CD4-positive, CD25-positive, alpha-beta regulatory T cell (primary cell): Measurements from ENCODE around the gene TCF7L2. TPM values are rescaled to one million over a fixed set of nuclear protein-coding genes. Genes with fewer than 3 reads are reported as not detected.
"Not testable (repeated sequence)": the region's sequence is repeated elsewhere in the genome, so short reads cannot be mapped to it uniquely, and the experiment has no call there.

ENCODE experiments used
- ATAC-seq, 2 donors: fragments of 150-1000 bp; cut with Tn5 transposase; one replicate each; pipeline ENCODE4 v1.10.0; 2021; ENCODE audit warnings: low read depth in 2 of 2, moderate number of reproducible peaks in 2 of 2, moderate library complexity in 1 of 2
- DNase-seq, 3 donors: peaks; one replicate each; pipeline versions ENCODE4 v3.0.0 to v3.0.0-alpha.2; 2012 to 2022; ENCODE audit warnings: mixed read lengths in 1 of 3
- H3K27ac ChIP-seq: one replicate; pipeline ENCODE4 v1.7.0; 2013; ENCODE audit warnings: mild to moderate bottlenecking, low read length; ENCODE audit not compliant: insufficient read depth, poor library complexity, severe bottlenecking
- H3K27me3 ChIP-seq: one replicate; pipeline ENCODE4 v1.7.0; 2013; ENCODE audit warnings: low read length; ENCODE audit not compliant: control insufficient read depth, insufficient read depth
- H3K36me3 ChIP-seq: one replicate; pipeline ENCODE4 v1.7.0; 2013; ENCODE audit warnings: mild to moderate bottlenecking, low read length, moderate library complexity; ENCODE audit not compliant: control insufficient read depth, insufficient read depth
- H3K4me1 ChIP-seq: 2 replicates; pipeline ENCODE4 v1.7.0; 2013; ENCODE audit warnings: mild to moderate bottlenecking, low read length; ENCODE audit not compliant: insufficient read depth, control insufficient read depth, poor library complexity, severe bottlenecking
- H3K4me3 ChIP-seq: one replicate; pipeline ENCODE4 v1.7.0; 2013; ENCODE audit warnings: low read depth, mild to moderate bottlenecking, low read length, moderate library complexity
- H3K9me3 ChIP-seq, 2 experiments: 1 replicate in 1 of 2; 2 replicates in 1 of 2; pipeline ENCODE4 v1.7.0; 2013; ENCODE audit warnings: low read length in 2 of 2, mild to moderate bottlenecking in 1 of 2, moderate library complexity in 1 of 2; ENCODE audit not compliant: control insufficient read depth in 2 of 2
- H3K27ac Mint-ChIP-seq, 3 donors: one replicate each; pipeline ENCODE4 v1.8.0; 2020 to 2022; ENCODE audit warnings: mild to moderate bottlenecking in 3 of 3, mixed read lengths in 3 of 3, moderate library complexity in 2 of 3
- H3K27me3 Mint-ChIP-seq: one replicate; pipeline ENCODE4 v1.8.0; 2022; ENCODE audit warnings: mild to moderate bottlenecking, mixed read lengths
- H3K36me3 Mint-ChIP-seq: one replicate; pipeline ENCODE4 v1.8.0; 2020; ENCODE audit warnings: mixed read lengths
- H3K4me1 Mint-ChIP-seq, 4 donors: one replicate each; pipeline ENCODE4 v1.8.0; 2020 to 2022; ENCODE audit warnings: mixed read lengths in 4 of 4, mild to moderate bottlenecking in 1 of 4
- H3K4me3 Mint-ChIP-seq, 4 donors: one replicate each; pipeline ENCODE4 v1.8.0; 2020 to 2022; ENCODE audit warnings: mild to moderate bottlenecking in 4 of 4, mixed read lengths in 4 of 4, moderate library complexity in 3 of 4
- H3K9me3 Mint-ChIP-seq, 7 donors: one replicate each; pipeline ENCODE4 v1.8.0; 2020 to 2022; ENCODE audit warnings: mixed read lengths in 7 of 7, mild to moderate bottlenecking in 3 of 7, moderate library complexity in 2 of 7
- polyA plus RNA-seq, 4 donors: library from polyadenylated mRNA; unstranded; fragments of 300-500 nt; fragmentation: Illumina TruSeq; gene quantifications; one replicate each; pipeline ENCODE4 v1.2.3, GENCODE V29; 2021
- total RNA-seq: library from RNA; stranded (reverse); gene quantifications from one replicate; pipeline ENCODE4 v1.2.3, GENCODE V29; 2022

Gene TCF7L2
- total and polyA plus RNA-seq, 5 donors from 2014 or later: 0.38 to 1.8 (median 0.52) TPM; not detected in 1

GRCh38 chr10:113063043-113063967, 113.3 kb downstream of the TCF7L2 start:
- Histone ChIP-seq H3K27ac (no peak overlapping the region), H3K9me3 (no peaks in the 10 kb centered on the region), H3K27me3 (no peaks in the 10 kb centered on the region), H3K36me3 (no peaks in the 10 kb centered on the region), H3K4me1 (no peaks in the 10 kb centered on the region), H3K4me3 (no peak overlapping the region)
- H3K4me1 Mint-ChIP-seq: no peaks in the 10 kb centered on the region
- no peak overlapping the region for H3K27ac Mint-ChIP-seq
- H3K9me3 Mint-ChIP-seq: no peaks in the 10 kb centered on the region
- DNase-seq (no peak), ATAC-seq (no peak)
- peaks cover 5% of the 10 kb centered on the region for H3K27me3 Mint-ChIP-seq
- no peak overlapping the region for H3K4me3 Mint-ChIP-seq
- no peaks in the 10 kb centered on the region for H3K36me3 Mint-ChIP-seq

GRCh38 chr10:113064039-113064438, 114.0 kb downstream of the TCF7L2 start:
- Histone ChIP-seq H3K9me3 (no peaks in the 10 kb centered on the region), H3K4me3 (no peak overlapping the region), H3K36me3 (no peaks in the 10 kb centered on the region), H3K4me1 (no peaks in the 10 kb centered on the region), H3K27me3 (no peaks in the 10 kb centered on the region), H3K27ac (no peak overlapping the region)
- Mint-ChIP-seq H3K27ac (no peak overlapping the region), H3K36me3 (no peaks in the 10 kb centered on the region), H3K4me3 (no peak overlapping the region), H3K27me3 (peaks cover 5% of the 10 kb centered on the region), H3K9me3 (no peaks in the 10 kb centered on the region), H3K4me1 (no peaks in the 10 kb centered on the region)
- DNase-seq (no peak), ATAC-seq (no peak)

GRCh38 chr10:113066120-113066519, 116.1 kb downstream of the TCF7L2 start:
- H3K4me3 Mint-ChIP-seq, ATAC-seq, H3K27ac ChIP-seq, H3K27me3 ChIP-seq, H3K9me3 Mint-ChIP-seq, H3K36me3 ChIP-seq, H3K4me1 ChIP-seq, H3K36me3 Mint-ChIP-seq, H3K4me1 Mint-ChIP-seq, H3K27me3 Mint-ChIP-seq, H3K9me3 ChIP-seq, H3K4me3 ChIP-seq, H3K27ac Mint-ChIP-seq, DNase-seq: not testable (repeated sequence)

- Mint-ChIP-seq H3K36me3 (no peaks in the 10 kb centered on the region), H3K9me3 (no peaks in the 10 kb centered on the region), H3K4me3 (no peak overlapping the region), H3K27ac (no peak overlapping the region), H3K27me3 (peaks cover 5% of the 10 kb centered on the region), H3K4me1 (no peaks in the 10 kb centered on the region)
- ATAC-seq (no peak), DNase-seq (no peak)
- no peak overlapping the region for H3K4me3 ChIP-seq
- no peaks in the 10 kb centered on the region for H3K27me3 ChIP-seq
- H3K4me1 ChIP-seq: no peaks in the 10 kb centered on the region
- H3K27ac ChIP-seq: no peak overlapping the region
- no peaks in the 10 kb centered on the region for H3K9me3 ChIP-seq
- no peaks in the 10 kb centered on the region for H3K36me3 ChIP-seq
Observed at GRCh38 chr10:113066561-113067312, 116.7 kb downstream of the TCF7L2 start.

GRCh38 chr10:113067501-113067900, 117.5 kb downstream of the TCF7L2 start:
- H3K4me1 Mint-ChIP-seq: no peaks in the 10 kb centered on the region
- H3K9me3 ChIP-seq: no peaks in the 10 kb centered on the region
- H3K27me3 Mint-ChIP-seq: peaks cover 5% of the 10 kb centered on the region
- H3K27ac ChIP-seq: no peak overlapping the region
- H3K9me3 Mint-ChIP-seq: no peaks in the 10 kb centered on the region
- H3K4me3 ChIP-seq: no peak overlapping the region
- DNase-seq: no peak
- no peaks in the 10 kb centered on the region for H3K36me3 ChIP-seq
- H3K36me3 Mint-ChIP-seq: no peaks in the 10 kb centered on the region
- H3K4me3 Mint-ChIP-seq: no peak overlapping the region
- H3K27me3 ChIP-seq: no peaks in the 10 kb centered on the region
- no peak for ATAC-seq
- H3K4me1 ChIP-seq: no peaks in the 10 kb centered on the region
- no peak overlapping the region for H3K27ac Mint-ChIP-seq

GRCh38 chr10:113068178-113068890, 118.3 kb downstream of the TCF7L2 start:
- Mint-ChIP-seq H3K9me3 (no peaks in the 10 kb centered on the region), H3K4me1 (no peaks in the 10 kb centered on the region), H3K36me3 (no peaks in the 10 kb centered on the region), H3K27me3 (peaks cover 5% of the 10 kb centered on the region), H3K27ac (no peak overlapping the region), H3K4me3 (no peak overlapping the region)
- Histone ChIP-seq H3K27ac (no peak overlapping the region), H3K4me3 (no peak overlapping the region), H3K4me1 (no peaks in the 10 kb centered on the region), H3K9me3 (no peaks in the 10 kb centered on the region), H3K27me3 (no peaks in the 10 kb centered on the region), H3K36me3 (no peaks in the 10 kb centered on the region)
- DNase-seq: no peak
- no peak for ATAC-seq

GRCh38 chr10:113069595-113069994, 119.5 kb downstream of the TCF7L2 start:
- Histone ChIP-seq H3K4me1 (no peaks in the 10 kb centered on the region), H3K27me3 (no peaks in the 10 kb centered on the region), H3K9me3 (no peaks in the 10 kb centered on the region), H3K4me3 (no peak overlapping the region), H3K27ac (no peak overlapping the region), H3K36me3 (no peaks in the 10 kb centered on the region)
- Mint-ChIP-seq H3K27ac (no peak overlapping the region), H3K4me1 (no peaks in the 10 kb centered on the region), H3K27me3 (peaks cover 5% of the 10 kb centered on the region), H3K36me3 (no peaks in the 10 kb centered on the region), H3K9me3 (no peaks in the 10 kb centered on the region), H3K4me3 (no peak overlapping the region)
- DNase-seq: no peak
- ATAC-seq: no peak
